Dedifferentiated amniotic fluid mesenchymal stem cell (primary cell): ENCODE data around the gene OR5K1.

Experiments
- DNase-seq: peaks from one replicate; pipeline ENCODE4 v3.0.0-alpha.2; 2016; ENCODE audit errors: extremely low spot score

OR5K1 gene

DNA sequence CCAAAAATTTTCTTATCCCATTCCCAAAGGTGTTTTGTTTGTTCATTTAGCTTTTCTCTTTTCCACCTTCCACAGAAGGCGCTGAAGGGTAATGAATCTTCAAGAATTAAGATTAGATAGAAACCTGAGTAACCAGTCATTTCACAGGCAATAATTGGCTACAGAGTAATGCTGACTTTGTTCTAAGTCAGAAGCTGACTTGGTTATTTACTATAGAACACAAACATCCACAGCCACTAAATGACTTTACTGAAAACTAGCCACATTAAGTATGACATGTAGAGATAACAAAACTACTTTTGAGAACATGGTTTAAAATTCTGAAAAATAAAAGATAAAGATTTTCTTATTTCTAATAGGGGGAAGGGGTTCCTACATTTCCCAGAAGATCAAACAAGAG is 51.9 kb downstream of the OR5K1 start:
- DNase-seq, result no peak

DNA sequence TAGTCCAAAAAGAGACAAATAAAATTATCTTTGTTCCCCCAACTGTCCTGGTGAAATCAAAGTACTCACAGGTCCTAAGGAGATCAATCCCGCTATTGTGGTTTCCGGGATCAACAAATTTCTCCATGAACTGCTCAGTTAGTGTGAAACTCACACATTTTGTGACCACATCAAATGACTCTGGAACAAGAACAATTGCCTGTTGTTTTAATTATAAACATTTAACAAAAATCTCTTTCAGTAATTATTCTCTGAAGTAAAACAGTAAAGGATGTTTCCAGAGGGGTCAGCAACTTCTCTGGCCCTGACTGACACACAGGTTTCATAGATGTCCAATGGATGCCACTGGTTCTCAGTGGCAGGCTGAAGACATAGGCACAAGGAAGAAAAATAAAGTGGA is 55.8 kb downstream of the OR5K1 start:
- no peak for DNase-seq

DNA sequence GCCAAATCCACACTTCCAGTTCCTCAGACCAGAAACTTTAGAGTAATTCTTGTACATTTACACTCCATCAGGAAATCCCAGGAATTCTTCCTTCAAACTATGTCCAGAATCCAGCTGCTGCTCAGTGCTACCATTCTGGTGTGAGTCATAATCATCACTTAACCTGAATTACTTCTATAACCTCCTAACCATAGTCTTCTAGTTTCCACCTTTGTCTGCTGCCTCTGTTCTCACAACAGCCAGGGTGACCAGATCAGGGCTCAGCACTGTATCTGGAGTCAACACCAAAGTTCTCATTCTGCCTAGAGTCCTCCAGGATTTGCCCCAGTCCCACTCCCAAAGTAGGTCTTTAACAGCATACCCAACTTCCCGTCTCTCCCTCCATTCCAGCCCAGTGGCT is 56.4 kb downstream of the OR5K1 start:
- no peak for DNase-seq

DNA sequence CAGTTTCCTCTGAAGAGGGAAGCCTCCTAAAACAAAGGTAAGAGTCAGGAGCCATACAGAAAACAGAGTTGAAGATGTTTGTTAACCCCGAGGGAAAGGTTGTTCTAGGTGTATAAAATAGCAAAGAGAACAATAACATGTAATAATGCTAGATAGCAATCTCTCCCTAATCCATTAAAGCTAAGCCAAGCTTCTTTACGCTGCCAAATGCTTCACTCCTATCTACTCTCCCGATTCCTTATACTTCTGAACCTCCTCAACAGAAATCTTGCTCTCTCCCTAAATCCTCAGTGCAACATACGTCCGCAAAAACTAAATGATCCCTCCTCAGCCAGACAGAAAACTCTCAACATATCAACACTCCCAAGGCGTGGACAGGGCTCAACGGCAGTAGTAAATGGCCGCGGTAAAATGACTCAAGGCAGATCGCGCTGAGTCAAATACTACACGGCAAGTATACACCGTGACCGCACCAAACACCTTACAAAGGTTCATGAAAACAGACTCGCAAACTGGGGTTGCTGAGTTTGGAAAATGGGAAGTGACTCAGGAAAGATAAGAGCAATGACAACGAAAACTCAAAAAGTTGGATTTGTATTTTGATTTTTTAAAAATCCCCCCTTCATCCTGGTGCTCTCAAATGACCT is 59.0 kb downstream of the OR5K1 start:
- DNase-seq, result peak; percentile 72
